ENCODE data around the gene CACNA1B. TPM values are rescaled to one million over a fixed set of nuclear protein-coding genes. Genes with fewer than 3 reads are reported as not detected.
A peak's percentile ranks its signal among the peaks of the same experiment; 100 is the strongest.

Gene CACNA1B
- total and polyA plus RNA-seq, 7 donors: under 0.01 to 1.4 (median 0.55) TPM; not detected in 1

DNA sequence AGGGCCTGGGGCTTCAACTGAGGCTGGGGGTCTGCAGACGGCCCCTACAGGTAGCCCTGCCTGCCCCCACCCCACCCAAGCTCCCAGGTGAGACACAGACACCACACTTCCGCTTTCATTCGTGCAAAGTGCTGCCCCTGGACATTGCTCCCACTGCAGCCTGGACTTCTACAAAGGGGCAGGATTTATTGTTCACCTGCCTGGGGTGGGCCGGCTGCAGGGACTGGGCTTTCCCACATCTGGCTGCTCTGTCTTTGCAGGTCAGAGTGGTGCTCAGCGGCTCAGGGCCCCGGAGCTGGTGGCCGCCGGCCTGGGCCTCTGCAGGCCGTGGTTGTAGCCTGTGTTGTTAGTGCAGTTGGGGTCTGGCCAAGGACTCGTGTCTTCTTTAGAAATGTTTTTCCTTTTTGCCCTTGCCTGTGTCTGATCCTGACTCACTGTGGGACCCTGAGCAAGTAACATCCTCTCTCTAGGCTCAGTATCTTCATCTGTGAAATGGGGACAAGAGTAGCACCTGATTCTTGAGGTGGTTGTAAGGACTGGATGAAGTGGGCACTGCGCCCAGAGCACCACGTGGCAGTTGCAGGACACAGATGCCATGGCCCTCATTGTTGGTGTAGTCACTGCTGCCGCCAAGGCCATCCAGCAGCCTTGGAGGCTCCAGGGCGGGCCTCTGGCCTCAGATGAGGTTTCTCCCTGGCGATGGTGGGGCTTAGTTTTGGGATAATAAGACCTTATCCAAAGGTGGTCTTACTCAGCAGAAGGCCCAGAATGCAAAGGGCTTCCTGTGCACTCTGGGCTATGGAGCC, 143.9 kb downstream of the CACNA1B start:
- H3K27ac ChIP-seq: no peak overlapping the region
- intact Hi-C loops (cut with DNase I): no loop called here
- H3K4me1 ChIP-seq: peaks cover 0 to 8% (median 4%) of the 10 kb centered on the region in 4 donors
- peaks cover 13 to 50% (median 30%) of the 10 kb centered on the region in 3 donors for H3K27me3 ChIP-seq
- 79 to 81% methylated on average over 15 of the region's 15 CpGs for WGBS, 2 donors
- no peak for TF ChIP-seq POLR2A (IDR thresholded peaks at IDR 0.05)
- no peak for TF ChIP-seq EP300 (IDR thresholded peaks at IDR 0.05)
- TF ChIP-seq POLR2AphosphoS5 (IDR thresholded peaks at IDR 0.05): no peak
- TF ChIP-seq, protein P1, sequence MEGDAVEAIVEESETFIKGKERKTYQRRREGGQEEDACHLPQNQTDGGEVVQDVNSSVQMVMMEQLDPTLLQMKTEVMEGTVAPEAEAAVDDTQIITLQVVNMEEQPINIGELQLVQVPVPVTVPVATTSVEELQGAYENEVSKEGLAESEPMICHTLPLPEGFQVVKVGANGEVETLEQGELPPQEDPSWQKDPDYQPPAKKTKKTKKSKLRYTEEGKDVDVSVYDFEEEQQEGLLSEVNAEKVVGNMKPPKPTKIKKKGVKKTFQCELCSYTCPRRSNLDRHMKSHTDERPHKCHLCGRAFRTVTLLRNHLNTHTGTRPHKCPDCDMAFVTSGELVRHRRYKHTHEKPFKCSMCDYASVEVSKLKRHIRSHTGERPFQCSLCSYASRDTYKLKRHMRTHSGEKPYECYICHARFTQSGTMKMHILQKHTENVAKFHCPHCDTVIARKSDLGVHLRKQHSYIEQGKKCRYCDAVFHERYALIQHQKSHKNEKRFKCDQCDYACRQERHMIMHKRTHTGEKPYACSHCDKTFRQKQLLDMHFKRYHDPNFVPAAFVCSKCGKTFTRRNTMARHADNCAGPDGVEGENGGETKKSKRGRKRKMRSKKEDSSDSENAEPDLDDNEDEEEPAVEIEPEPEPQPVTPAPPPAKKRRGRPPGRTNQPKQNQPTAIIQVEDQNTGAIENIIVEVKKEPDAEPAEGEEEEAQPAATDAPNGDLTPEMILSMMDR (IDR thresholded peaks at IDR 0.05): no peak
- H3K9me3 ChIP-seq: no peaks in the 10 kb centered on the region
- H3K4me3 ChIP-seq: no peak overlapping the region
- peak; percentile 37 for DNase-seq
- no peaks in the 10 kb centered on the region for H3K36me3 ChIP-seq

DNA sequence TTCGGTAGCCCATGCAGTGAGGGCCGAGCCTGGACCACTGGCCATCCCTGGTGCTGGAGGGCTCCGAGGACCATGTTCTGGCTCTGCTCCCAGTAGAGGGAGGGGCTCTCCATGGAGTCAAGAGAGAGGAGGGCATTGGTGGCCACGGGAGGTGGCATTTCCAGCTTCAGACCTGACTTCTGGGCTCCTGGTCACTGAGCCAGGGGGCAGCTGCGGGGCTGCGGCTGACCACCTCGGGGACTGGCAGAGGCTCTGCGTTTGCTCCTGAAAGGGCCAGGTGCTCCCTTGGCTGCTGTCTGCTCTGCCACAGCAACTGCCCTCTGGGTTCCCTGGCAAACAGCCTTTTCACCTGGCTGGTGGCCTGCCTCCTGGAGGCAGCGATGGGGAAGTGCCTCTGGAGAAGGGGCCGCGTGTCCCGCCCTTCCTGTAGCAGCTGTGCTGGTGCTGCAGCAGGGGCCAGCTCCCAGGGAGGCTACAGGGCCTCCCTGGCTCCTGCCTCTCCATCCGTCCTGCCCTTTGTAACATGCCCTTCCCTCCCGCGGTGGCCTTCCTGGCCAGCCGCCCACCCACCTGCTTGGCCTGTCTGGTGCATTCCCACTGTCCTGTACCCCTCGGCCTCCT, 144.6 kb downstream of the CACNA1B start:
- H3K27ac ChIP-seq: no peak overlapping the region
- no peaks in the 10 kb centered on the region for H3K36me3 ChIP-seq
- H3K27me3 ChIP-seq: peaks cover 13 to 50% (median 30%) of the 10 kb centered on the region in 3 donors
- TF ChIP-seq POLR2AphosphoS5 (IDR thresholded peaks at IDR 0.05) (no peak), POLR2A (IDR thresholded peaks at IDR 0.05) (no peak), EP300 (IDR thresholded peaks at IDR 0.05) (no peak)
- peaks cover 0 to 8% (median 4%) of the 10 kb centered on the region in 4 donors for H3K4me1 ChIP-seq
- H3K9me3 ChIP-seq: no peaks in the 10 kb centered on the region
- peak; percentile 55 for DNase-seq
- intact Hi-C loops (cut with DNase I): no loop called here
- WGBS, 2 donors: 27 to 44% methylated on average over 17 of the region's 17 CpGs
- no peak overlapping the region for H3K4me3 ChIP-seq

DNA sequence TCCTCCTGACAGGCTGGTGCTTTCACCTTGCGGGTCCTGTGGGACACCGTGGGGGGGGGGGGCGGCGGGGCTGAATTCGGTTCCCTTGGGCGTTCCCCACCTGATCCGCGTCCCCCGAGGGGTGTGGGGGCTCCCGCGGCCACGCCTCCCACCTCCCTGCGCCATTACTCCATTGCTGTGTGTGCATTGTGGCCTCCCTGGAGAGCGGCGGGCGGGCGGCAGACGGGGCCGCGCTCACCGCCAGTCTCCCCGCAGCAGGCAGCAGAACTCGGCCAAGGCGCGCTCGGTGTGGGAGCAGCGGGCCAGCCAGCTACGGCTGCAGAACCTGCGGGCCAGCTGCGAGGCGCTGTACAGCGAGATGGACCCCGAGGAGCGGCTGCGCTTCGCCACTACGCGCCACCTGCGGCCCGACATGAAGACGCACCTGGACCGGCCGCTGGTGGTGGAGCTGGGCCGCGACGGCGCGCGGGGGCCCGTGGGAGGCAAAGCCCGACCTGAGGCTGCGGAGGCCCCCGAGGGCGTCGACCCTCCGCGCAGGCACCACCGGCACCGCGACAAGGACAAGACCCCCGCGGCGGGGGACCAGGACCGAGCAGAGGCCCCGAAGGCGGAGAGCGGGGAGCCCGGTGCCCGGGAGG, 145.3 kb downstream of the CACNA1B start:
- Histone ChIP-seq H3K27me3 (peaks cover 13 to 48% (median 30%) of the 10 kb centered on the region in 3 donors), H3K4me3 (no peak overlapping the region), H3K4me1 (peaks cover 0 to 8% (median 4%) of the 10 kb centered on the region in 4 donors), H3K9me3 (no peaks in the 10 kb centered on the region), H3K36me3 (no peaks in the 10 kb centered on the region), H3K27ac (no peak overlapping the region)
- TF ChIP-seq, protein P1 (IDR thresholded peaks at IDR 0.05): no peak
- TF ChIP-seq POLR2AphosphoS5 (IDR thresholded peaks at IDR 0.05) (no peak), POLR2A (IDR thresholded peaks at IDR 0.05) (no peak)
- peak; percentile 35 for DNase-seq
- 5 to 8% methylated on average over 69 of the region's 69 CpGs for WGBS, 2 donors
- intact Hi-C loops (cut with DNase I): no loop called here

DNA sequence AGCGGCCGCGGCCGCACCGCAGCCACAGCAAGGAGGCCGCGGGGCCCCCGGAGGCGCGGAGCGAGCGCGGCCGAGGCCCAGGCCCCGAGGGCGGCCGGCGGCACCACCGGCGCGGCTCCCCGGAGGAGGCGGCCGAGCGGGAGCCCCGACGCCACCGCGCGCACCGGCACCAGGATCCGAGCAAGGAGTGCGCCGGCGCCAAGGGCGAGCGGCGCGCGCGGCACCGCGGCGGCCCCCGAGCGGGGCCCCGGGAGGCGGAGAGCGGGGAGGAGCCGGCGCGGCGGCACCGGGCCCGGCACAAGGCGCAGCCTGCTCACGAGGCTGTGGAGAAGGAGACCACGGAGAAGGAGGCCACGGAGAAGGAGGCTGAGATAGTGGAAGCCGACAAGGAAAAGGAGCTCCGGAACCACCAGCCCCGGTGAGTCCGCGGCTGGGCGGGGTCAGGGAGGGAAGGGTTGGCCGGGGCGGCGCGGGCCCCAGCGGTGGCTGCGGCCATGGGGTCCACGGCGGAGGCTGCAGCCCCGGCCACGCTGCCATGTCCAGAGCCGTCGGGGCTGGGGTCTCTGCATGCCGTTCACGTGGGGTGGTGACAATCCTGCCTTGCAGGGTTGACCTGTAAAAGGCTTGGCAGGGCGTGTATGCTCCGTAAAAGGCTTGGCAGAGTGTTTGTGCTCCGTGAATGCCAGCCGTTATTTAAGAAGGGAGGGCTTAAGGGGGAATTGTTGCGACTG, 146.0 kb downstream of the CACNA1B start:
- H3K9me3 ChIP-seq: no peaks in the 10 kb centered on the region
- WGBS, 2 donors: 4 to 5% methylated on average over 84 of the region's 84 CpGs
- peak overlapping the region in 1 of 4 donors; percentile 25 for H3K4me3 ChIP-seq
- H3K27me3 ChIP-seq: peaks cover 13 to 50% (median 30%) of the 10 kb centered on the region in 3 donors
- H3K27ac ChIP-seq: no peak overlapping the region
- peaks cover 0 to 8% (median 4%) of the 10 kb centered on the region in 4 donors for H3K4me1 ChIP-seq
- peak; percentile 34 for DNase-seq
- TF ChIP-seq EP300 (IDR thresholded peaks at IDR 0.05) (no peak), POLR2AphosphoS5 (IDR thresholded peaks at IDR 0.05) (no peak), POLR2A (IDR thresholded peaks at IDR 0.05) (no peak)
- TF ChIP-seq, protein P1 (IDR thresholded peaks at IDR 0.05): no peak
- no peaks in the 10 kb centered on the region for H3K36me3 ChIP-seq
- intact Hi-C loops (cut with DNase I): no loop called here

Measured in sigmoid colon (tissue), 7 donors.